Muscle layer of colon (tissue), 2 donors: ENCODE measurements around the gene HOXA5.
A peak's percentile ranks its signal among the peaks of the same experiment; 100 is the strongest.

Experiments
- H3K27ac ChIP-seq: one replicate; pipeline ENCODE4 v1.7.0; 2013; ENCODE audit warnings: low read depth, mild to moderate bottlenecking, low read length, moderate library complexity
- H3K27me3 ChIP-seq, 2 donors: one replicate each; pipeline ENCODE4 v1.7.0; 2013; ENCODE audit warnings: low read length in 2 of 2, mild to moderate bottlenecking in 2 of 2; ENCODE audit not compliant: insufficient read depth in 2 of 2, control insufficient read depth in 1 of 2
- H3K36me3 ChIP-seq: one replicate; pipeline ENCODE4 v1.7.0; 2013; ENCODE audit warnings: mild to moderate bottlenecking, low read length; ENCODE audit not compliant: insufficient read depth
- H3K4me1 ChIP-seq: one replicate; pipeline ENCODE4 v1.7.0; 2013; ENCODE audit warnings: mild to moderate bottlenecking, low read length; ENCODE audit not compliant: insufficient read depth
- H3K4me3 ChIP-seq, 2 donors: one replicate each; pipeline ENCODE4 v1.7.0; 2013; ENCODE audit warnings: low read length in 2 of 2, low read depth in 1 of 2, mild to moderate bottlenecking in 1 of 2, moderate library complexity in 1 of 2
- H3K9ac ChIP-seq: one replicate; pipeline ENCODE4 v1.7.0; 2013; ENCODE audit warnings: low read length
- H3K9me3 ChIP-seq: one replicate; pipeline ENCODE4 v1.7.0; 2013; ENCODE audit warnings: mild to moderate bottlenecking, low read length
- donor health status: abdominal sarcoma.
- donor health status: Adenocarcinoma of cecum.

The HOXA5 gene

DNA sequence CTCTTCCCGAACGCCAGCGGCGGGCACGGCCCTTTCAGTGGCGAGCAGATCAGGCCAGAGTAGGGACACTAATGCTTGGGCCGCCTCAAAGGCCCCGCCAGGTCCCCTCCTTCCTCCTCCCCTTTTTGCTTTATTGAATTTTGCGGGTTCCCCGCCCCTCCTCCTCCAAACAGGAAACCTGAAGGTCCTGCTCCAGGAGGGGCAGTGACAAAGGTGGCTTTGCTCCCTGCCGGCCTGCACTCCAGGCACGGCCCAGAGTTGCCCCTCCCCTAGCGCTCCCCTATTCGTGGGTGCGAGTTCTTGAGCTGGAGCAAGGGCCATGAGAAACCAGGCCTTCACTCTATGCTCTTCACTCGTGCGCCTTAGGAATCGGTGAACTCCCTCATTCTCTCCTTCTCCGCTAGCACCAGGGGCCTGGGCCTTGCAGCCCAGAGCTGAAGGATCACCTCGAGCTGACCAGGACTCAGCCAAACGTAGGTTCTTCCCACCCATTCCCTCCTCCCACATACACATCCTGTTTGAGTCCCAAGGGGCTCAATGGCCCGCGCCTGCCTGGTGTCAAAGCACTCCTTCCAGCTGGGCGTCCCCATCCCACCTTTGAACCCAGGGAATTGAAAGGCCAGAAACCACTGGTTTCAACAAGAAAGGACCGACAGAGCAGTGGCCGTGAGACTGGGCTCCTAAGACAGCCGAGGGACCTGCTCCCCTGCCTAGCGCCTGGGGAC is 4.7 kb upstream of the HOXA5 start:
- H3K9me3 ChIP-seq, result no peaks in the 10 kb centered on the region
- peaks cover 0 to 11% of the 10 kb centered on the region in 2 donors for H3K27me3 ChIP-seq
- H3K27ac ChIP-seq, result peak overlapping the region; percentile 95
- H3K4me1 ChIP-seq, result peaks cover 34% of the 10 kb centered on the region
- H3K4me3 ChIP-seq, result peak overlapping the region; percentile 50 to 92
- peaks cover 19% of the 10 kb centered on the region for H3K36me3 ChIP-seq
- H3K9ac ChIP-seq, result peak overlapping the region; percentile 79

DNA sequence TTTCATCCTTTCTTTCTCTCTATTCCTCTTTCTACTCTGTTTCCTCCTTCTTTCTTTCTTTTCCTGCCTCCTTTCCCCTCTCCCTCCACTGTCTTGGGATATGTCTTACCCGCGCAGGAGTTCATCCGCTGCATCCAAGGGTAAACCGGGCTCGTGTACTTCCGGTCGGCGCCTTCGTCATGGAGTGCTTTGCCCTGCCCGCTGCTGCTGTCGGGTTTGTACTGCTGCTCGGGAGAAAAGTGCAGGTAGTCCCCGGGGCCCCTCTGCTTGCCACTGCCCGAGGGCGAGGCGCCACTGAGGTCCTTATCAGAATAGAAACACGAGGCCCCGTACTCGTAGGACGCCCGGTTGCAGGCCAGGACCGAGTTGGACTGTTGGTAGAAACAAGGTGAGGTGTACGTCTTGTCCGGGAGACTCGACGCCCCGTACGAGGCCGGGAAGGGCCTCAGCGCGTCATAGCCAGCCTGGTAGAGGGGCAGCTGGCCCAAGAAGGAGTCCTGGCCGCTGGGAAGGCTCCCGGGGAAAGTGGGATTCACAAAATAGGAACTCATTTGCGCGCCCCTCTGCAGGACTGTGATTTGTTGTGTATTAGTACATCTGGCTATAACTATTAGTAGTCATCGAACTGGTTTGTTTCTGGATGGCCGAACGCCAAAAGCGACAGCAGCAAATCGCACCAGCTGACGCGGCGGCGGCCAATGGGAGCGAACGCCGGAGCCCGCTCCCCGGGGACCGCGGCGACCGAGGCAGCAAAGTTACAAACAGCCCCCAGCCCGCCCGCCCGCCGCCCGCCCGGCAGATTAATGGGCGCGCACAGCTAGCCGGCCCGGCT is 3.9 kb upstream of the HOXA5 start, which contains the start of gene HOXA6:
Gene HOXA6 (minus strand): TSS at position 576 of the 832 bp plus-strand sequence. CDS start 25 bp downstream, at position 551.
- H3K27me3 ChIP-seq, result peaks cover 0 to 5% of the 10 kb centered on the region in 2 donors
- H3K36me3 ChIP-seq, result peaks cover 19% of the 10 kb centered on the region
- peak within 1 kb of the TSS; percentile 79 for H3K9ac ChIP-seq
- peak within 1 kb of the TSS; percentile 95 for H3K27ac ChIP-seq
- H3K4me1 ChIP-seq, result peaks cover 31% of the 10 kb centered on the region
- H3K4me3 ChIP-seq, result peak within 1 kb of the TSS; percentile 50 to 92
- H3K9me3 ChIP-seq, result no peaks in the 10 kb centered on the region

DNA sequence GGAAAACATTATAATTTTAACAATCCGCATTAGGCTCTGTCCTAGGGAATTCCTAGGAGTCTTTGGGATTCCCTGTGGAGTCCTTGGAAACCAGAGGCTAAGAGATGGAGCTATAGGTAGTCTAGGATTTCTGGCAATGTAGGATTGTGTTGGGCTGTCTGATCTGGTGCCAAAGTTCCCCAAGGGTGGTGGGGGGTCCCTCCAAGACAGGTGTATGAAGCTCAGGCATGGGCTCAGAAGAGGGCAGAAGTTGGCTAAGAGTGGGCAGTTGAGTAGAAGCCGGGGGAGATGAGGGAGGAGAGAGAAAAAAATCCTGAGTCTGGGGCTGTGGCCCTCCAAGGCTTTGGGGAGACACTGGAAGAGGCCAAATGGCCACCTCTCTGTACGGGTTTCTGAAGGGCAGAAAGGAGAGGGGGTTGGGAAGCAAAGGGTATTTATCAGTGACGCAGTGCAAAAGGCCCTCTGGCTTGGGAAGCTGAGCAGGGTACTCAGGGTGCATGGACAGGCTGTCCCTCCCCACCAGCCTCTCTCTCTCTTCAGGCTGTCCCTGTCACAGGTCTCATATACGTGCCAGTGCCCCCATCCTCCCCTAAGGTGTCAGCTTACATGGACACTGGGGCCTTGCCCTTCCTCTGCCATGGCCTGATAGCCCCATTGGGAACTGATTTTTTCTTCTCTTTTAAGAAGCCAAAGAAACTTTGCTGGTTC is 3.2 kb upstream of the HOXA5 start:
- H3K9me3 ChIP-seq, result no peaks in the 10 kb centered on the region
- H3K27me3 ChIP-seq, result peaks cover 0 to 5% of the 10 kb centered on the region in 2 donors
- H3K4me3 ChIP-seq, result peak overlapping the region; percentile 6 to 47
- peak overlapping the region; percentile 34 for H3K9ac ChIP-seq
- H3K27ac ChIP-seq, result peak overlapping the region; percentile 95
- H3K36me3 ChIP-seq, result peaks cover 22% of the 10 kb centered on the region
- peaks cover 31% of the 10 kb centered on the region for H3K4me1 ChIP-seq

DNA sequence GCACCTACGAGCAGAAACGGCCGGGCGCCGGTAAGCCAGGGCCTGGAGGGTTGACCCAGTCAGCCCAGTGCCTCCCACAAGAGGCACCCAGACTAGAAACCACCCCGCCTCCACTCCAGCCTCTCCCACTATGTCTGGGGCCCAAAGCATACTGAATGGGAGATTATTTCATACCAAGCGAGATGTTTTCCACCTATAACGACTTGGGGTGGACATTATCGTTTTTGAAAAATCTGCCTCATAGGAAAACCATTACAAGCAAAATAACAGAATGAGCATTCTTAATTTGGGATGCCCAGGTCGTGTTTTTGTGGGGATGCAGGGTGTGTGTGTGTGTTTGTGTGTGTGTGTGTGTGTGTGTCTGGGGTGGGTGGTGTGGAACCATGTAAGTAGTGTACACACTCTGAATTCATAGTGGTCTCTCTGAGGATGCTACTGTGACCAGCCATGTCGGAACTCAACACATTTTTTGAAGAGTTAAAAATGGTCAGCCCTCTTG is 2.5 kb upstream of the HOXA5 start:
- no peak overlapping the region for H3K9ac ChIP-seq
- H3K27ac ChIP-seq, result peak overlapping the region; percentile 95
- H3K4me1 ChIP-seq, result peaks cover 38% of the 10 kb centered on the region
- no peak overlapping the region for H3K4me3 ChIP-seq
- no peaks in the 10 kb centered on the region for H3K9me3 ChIP-seq
- H3K27me3 ChIP-seq, result peaks cover 0 to 5% of the 10 kb centered on the region in 2 donors
- peaks cover 28% of the 10 kb centered on the region for H3K36me3 ChIP-seq

DNA sequence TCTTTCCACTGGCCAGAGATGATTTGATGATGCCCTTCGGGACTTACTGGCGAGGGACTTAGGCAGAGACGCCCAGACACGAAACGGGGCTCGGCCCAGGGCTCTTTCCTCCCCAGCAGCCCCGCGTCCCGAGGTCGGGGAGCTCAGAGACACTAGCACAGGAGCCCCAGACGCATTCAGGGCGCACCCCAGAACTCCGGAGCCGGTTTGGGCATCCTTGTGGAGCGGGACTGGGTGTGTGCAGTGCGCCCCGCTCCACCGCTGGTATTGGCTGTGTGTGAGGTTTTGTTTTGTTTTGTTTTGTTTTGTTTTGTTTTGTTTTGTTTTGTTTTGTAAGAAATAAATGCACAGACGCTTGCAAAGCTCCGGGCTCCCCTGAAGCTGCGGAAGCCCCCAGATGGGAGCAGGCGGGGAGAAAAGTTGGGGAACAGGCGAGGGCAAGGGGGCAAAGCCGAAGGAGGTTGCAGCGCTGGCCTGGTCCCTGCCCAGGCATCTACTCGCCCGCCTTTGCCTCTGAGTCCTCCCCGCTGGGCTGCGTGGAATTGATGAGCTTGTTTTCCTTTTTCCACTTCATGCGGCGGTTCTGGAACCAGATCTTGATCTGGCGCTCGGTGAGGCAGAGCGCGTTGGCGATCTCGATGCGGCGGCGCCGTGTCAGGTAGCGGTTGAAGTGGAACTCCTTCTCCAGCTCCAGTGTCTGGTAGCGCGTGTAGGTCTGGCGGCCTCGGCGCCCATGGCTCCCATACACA is 1.9 kb upstream of the HOXA5 start:
- H3K27ac ChIP-seq, result peak overlapping the region; percentile 55
- peaks cover 28% of the 10 kb centered on the region for H3K36me3 ChIP-seq
- H3K9me3 ChIP-seq, result no peaks in the 10 kb centered on the region
- H3K4me3 ChIP-seq, result no peak overlapping the region
- H3K9ac ChIP-seq, result no peak overlapping the region
- peaks cover 40% of the 10 kb centered on the region for H3K4me1 ChIP-seq
- H3K27me3 ChIP-seq, result peaks cover 0 to 4% of the 10 kb centered on the region in 2 donors

DNA sequence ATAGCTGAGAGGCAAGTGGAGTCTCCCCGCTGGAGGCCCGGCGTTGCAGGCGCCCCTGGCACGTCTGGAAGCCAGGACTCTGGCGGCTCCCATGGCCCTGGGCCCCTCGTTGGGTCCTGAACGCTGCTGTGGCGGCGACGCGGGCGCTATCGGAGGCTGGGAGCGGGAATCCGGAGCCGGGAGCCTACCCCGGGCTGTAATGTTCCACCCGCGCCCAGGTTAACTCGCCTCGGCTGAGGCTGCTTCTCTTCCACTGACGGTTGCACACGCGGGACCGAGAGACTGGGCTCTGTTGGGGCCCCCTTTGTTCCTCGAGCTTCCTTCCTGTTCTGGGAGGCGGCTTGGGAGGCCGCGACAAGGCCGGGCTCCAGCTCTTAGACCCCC is 1.3 kb upstream of the HOXA5 start:
- Histone ChIP-seq H3K27ac (peak overlapping the region; percentile 55), H3K36me3 (peaks cover 28% of the 10 kb centered on the region), H3K9ac (no peak overlapping the region), H3K4me1 (peaks cover 35% of the 10 kb centered on the region), H3K9me3 (no peaks in the 10 kb centered on the region), H3K4me3 (peak overlapping the region in 1 of 2 donors; percentile 71), H3K27me3 (no peaks in the 10 kb centered on the region)

DNA sequence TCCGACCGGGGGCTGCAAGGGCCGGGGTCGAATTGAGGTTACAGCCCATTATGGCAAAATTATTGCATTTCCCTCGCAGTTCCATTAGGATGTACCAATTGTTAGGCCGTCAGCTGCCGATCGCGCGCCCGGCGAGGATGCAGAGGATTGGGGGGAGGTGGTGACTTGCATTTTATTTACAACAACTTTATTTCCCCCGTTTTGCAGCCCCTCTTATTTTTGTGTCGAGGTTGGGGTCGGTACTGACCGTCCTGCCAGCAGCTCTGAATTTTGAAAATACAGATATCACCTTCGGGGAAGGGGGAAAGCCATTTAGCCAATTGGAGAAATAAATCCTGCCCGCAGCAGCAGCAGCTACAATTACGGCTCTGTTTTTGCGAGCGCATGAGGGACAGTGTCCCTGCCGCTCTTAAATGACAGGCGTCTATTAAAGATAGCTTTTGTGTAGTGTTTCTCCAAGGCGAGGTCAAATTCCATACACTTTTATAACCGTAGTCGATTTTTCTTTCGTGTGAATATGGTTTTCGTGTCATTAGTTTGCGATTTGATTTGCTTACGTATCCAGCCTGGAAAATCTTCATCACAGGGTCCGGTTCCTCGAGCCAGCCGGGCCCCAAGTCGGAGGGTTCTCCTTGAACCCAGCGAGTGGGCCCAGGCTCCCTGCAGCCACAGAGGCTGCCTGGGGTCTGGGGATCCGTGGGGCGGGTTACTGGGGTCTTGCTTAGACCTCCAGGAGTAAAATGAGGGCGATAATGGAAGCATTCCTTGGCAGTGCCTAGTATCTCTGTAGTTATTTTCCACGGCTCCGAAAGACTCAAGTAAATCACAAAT is 684 bp upstream of the HOXA5 start:
- H3K4me1 ChIP-seq, result peaks cover 33% of the 10 kb centered on the region
- peak overlapping the region; percentile 75 for H3K27ac ChIP-seq
- no peaks in the 10 kb centered on the region for H3K9me3 ChIP-seq
- H3K27me3 ChIP-seq, result no peaks in the 10 kb centered on the region
- H3K36me3 ChIP-seq, result peaks cover 28% of the 10 kb centered on the region
- H3K4me3 ChIP-seq, result peak overlapping the region in 1 of 2 donors; percentile 71
- H3K9ac ChIP-seq, result no peak overlapping the region

DNA sequence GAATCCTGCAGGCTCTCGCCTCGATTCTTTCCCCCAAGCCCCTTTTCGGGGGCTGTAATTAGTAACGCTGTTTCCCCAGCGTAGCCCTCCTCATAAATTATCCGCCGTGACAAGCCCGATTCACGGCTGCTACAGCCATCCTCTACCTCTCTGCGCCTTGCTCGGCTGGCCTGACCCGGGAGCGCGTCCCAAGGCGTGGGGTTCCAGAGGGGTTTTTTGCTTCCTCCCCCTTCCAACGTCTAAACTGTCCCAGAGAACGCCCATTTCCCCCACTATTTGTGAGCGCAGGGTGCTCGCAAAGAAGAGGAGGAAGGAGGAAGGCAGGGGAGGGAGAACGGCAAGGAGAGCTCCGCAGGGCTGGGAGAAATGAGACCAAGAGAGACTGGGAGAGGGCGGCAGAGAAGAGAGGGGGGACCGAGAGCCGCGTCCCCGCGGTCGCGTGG is 880 bp downstream of the HOXA5 start:
- peak overlapping the region; percentile 44 to 71 for H3K4me3 ChIP-seq
- no peaks in the 10 kb centered on the region for H3K27me3 ChIP-seq
- peaks cover 41% of the 10 kb centered on the region for H3K4me1 ChIP-seq
- no peaks in the 10 kb centered on the region for H3K9me3 ChIP-seq
- H3K9ac ChIP-seq, result peak overlapping the region; percentile 47
- peak overlapping the region; percentile 75 for H3K27ac ChIP-seq
- peaks cover 28% of the 10 kb centered on the region for H3K36me3 ChIP-seq

DNA sequence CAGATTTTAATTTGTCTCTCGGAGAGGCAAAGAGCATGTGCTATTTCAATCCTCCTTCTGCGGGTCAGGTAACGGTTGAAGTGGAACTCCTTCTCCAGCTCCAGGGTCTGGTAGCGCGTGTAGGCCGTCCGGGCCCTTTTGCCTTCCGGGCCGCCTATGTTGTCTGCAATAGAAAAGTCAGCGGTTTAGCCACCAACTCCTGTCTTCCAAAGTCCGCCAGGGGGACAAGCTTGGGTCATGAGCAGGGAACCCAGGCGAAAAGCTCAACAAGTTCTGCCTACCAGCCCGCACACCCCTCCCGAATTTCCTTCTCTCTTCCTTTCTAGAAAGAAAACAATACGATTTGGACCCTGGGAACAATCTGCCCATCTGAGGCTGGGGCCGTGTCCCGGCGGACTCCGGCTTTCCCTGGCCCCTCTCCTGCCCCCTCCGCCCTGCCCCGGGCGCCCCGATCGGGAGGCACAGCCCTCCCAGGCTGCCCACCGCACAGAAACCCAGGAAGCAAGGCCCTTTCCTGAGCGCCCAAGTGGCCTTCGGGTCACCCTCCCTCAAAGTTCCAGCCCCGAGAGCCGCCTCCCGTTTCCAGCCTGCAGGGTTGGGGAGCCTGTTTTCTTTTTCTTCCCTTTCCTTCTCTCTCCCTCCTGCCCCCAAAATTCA is 1.4 kb downstream of the HOXA5 start:
- Histone ChIP-seq H3K27ac (peak overlapping the region; percentile 40), H3K27me3 (no peaks in the 10 kb centered on the region), H3K36me3 (peaks cover 28% of the 10 kb centered on the region), H3K4me3 (peak overlapping the region; percentile 44 to 71), H3K9ac (peak overlapping the region; percentile 47), H3K4me1 (peaks cover 42% of the 10 kb centered on the region), H3K9me3 (no peaks in the 10 kb centered on the region)
